Keratinocyte (primary cell): Measurements from ENCODE around the gene TMCC1. TPM values are rescaled to one million over a fixed set of nuclear protein-coding genes. Genes with fewer than 3 reads are reported as not detected.

Experiments used
- DNase-seq: peaks from one replicate; pipeline ENCODE4 v3.0.0-alpha.2; 2011; ENCODE audit warnings: low read depth, missing footprints, low spot score
- FAIRE-seq: peaks from 2 replicates; lab custom pipeline; 2011; peaks lifted over from hg19 to GRCh38; lab: Jason Lieb, UNC
- H2AFZ ChIP-seq: 2 replicates; pipeline ENCODE4 v1.6.0; 2012; ENCODE audit warnings: low read length, control low read depth, inconsistent platforms; ENCODE audit not compliant: control insufficient read depth
- H3K27ac ChIP-seq: 2 replicates; pipeline ENCODE4 v1.5.1; 2011; ENCODE audit warnings: low read length; ENCODE audit not compliant: control insufficient read depth, insufficient read depth
- H3K27me3 ChIP-seq: 3 replicates; pipeline ENCODE4 v1.6.0; 2011; ENCODE audit warnings: low read length; ENCODE audit not compliant: control insufficient read depth, insufficient read depth; ENCODE audit errors: extremely low read depth
- H3K36me3 ChIP-seq, 2 experiments: 2 replicates in 1 of 2; 3 replicates in 1 of 2; pipeline ENCODE4 v1.5.1; 2011; ENCODE audit warnings: low read length in 2 of 2, mild to moderate bottlenecking in 1 of 2; ENCODE audit not compliant: control insufficient read depth in 2 of 2, insufficient read depth in 2 of 2; ENCODE audit errors: extremely low read depth in 1 of 2
- H3K4me1 ChIP-seq: 3 replicates; pipeline ENCODE4 v1.5.1; 2011; ENCODE audit warnings: low read length; ENCODE audit not compliant: control insufficient read depth, insufficient read depth; ENCODE audit errors: extremely low read depth
- H3K4me2 ChIP-seq: 3 replicates; pipeline ENCODE4 v1.6.0; 2011; ENCODE audit warnings: low read depth, low read length; ENCODE audit not compliant: control insufficient read depth, insufficient read depth; ENCODE audit errors: extremely low read depth
- H3K4me3 ChIP-seq, 3 experiments: fragments of 200-600 bp in 1 of 3; sonication (generic) in 1 of 3; 2 replicates in 2 of 3; 3 replicates in 1 of 3; pipeline ENCODE4 v1.5.1; 2011 to 2016; ENCODE audit warnings: low read length in 3 of 3, mild to moderate bottlenecking in 3 of 3, control low read depth in 2 of 3, inconsistent platforms in 1 of 3, low read depth in 1 of 3, mixed read lengths in 1 of 3, mixed run types in 1 of 3, moderate library complexity in 1 of 3; ENCODE audit not compliant: control insufficient read depth in 2 of 3, insufficient read depth in 2 of 3; ENCODE audit errors: extremely low read depth in 1 of 3
- H3K79me2 ChIP-seq: 2 replicates; pipeline ENCODE4 v1.6.0; 2012; ENCODE audit warnings: low read length; ENCODE audit not compliant: control insufficient read depth, insufficient read depth
- H3K9ac ChIP-seq: 3 replicates; pipeline ENCODE4 v1.6.0; 2011; ENCODE audit warnings: low read length; ENCODE audit not compliant: control insufficient read depth, insufficient read depth; ENCODE audit errors: extremely low read depth
- H3K9me1 ChIP-seq: 3 replicates; pipeline ENCODE4 v1.6.0; 2011; ENCODE audit warnings: low read length; ENCODE audit not compliant: control insufficient read depth, insufficient read depth; ENCODE audit errors: extremely low read depth
- H3K9me3 ChIP-seq: 2 replicates; pipeline ENCODE4 v1.5.1; 2012; ENCODE audit warnings: low read depth, low read length; ENCODE audit not compliant: control insufficient read depth
- H4K20me1 ChIP-seq: 3 replicates; pipeline ENCODE4 v1.6.0; 2011; ENCODE audit warnings: low read length; ENCODE audit not compliant: control insufficient read depth, insufficient read depth; ENCODE audit errors: extremely low read depth
- EZH2 ChIP-seq: IDR thresholded peaks from one replicate; pipeline ENCODE4 v1.6.1; 2012; ENCODE audit warnings: inconsistent platforms, mild to moderate bottlenecking, low read length, moderate library complexity
- dilution Hi-C: fragments of 300-500 bp; cut with MboI; formaldehyde crosslinking; loops from one replicate; pipeline ENCODE4 v1.7.0; 2020; ENCODE audit warnings: low sequenced_read_pairs; ENCODE audit not compliant: extremely low pct_ligation_motif_present
- polyA plus RNA-seq, 5 experiments: library from polyadenylated mRNA; depleted of rRNA in 3 of 5; stranded (reverse) in 3 of 5; stranded (forward) in 1 of 5; unstranded in 1 of 5; fragments of >200 nt; gene quantifications; 1 replicate in 1 of 5; 2 replicates in 3 of 5; 3 replicates in 1 of 5; pipeline versions ENCODE4 v1.2.1 to v1.2.3, GENCODE V29; 2011 to 2012; ENCODE audit warnings: missing spikeins in 2 of 5, low read depth in 1 of 5, low replicate concordance in 1 of 5
- TF ChIP-seq, protein P1 (sequence below), 3 experiments: IDR thresholded peaks in 1 of 3; conservative IDR thresholded peaks in 1 of 3; optimal IDR thresholded peaks in 1 of 3; 2 replicates in 2 of 3; 3 replicates in 1 of 3; pipeline versions ENCODE3 to v1.5.1; 2011; ENCODE audit warnings: low read length in 3 of 3, mild to moderate bottlenecking in 3 of 3, moderate library complexity in 2 of 3, control low read depth in 1 of 3, inconsistent platforms in 1 of 3; ENCODE audit not compliant: insufficient read depth in 2 of 3; ENCODE audit errors: extremely low read depth in 1 of 3

The TMCC1 gene
- polyA plus RNA-seq, 1 donor (not counting 4 experiments of a cell fraction or from before 2014, with no cell fraction given), result 27.7 TPM

GRCh38 chr3:129938140-129938930, 44.8 kb upstream of the TMCC1 start:
- Histone ChIP-seq H4K20me1 (no peaks in the 10 kb centered on the region), H3K4me2 (no peak overlapping the region), H2AFZ (no peak overlapping the region), H3K79me2 (no peaks in the 10 kb centered on the region), H3K4me3 (no peak overlapping the region), H3K4me1 (no peaks in the 10 kb centered on the region), H3K27ac (no peak overlapping the region), H3K9ac (no peak overlapping the region), H3K27me3 (no peaks in the 10 kb centered on the region), H3K36me3 (no peaks in the 10 kb centered on the region), H3K9me3 (no peaks in the 10 kb centered on the region), H3K9me1 (no peaks in the 10 kb centered on the region)
- TF ChIP-seq, protein P1, sequence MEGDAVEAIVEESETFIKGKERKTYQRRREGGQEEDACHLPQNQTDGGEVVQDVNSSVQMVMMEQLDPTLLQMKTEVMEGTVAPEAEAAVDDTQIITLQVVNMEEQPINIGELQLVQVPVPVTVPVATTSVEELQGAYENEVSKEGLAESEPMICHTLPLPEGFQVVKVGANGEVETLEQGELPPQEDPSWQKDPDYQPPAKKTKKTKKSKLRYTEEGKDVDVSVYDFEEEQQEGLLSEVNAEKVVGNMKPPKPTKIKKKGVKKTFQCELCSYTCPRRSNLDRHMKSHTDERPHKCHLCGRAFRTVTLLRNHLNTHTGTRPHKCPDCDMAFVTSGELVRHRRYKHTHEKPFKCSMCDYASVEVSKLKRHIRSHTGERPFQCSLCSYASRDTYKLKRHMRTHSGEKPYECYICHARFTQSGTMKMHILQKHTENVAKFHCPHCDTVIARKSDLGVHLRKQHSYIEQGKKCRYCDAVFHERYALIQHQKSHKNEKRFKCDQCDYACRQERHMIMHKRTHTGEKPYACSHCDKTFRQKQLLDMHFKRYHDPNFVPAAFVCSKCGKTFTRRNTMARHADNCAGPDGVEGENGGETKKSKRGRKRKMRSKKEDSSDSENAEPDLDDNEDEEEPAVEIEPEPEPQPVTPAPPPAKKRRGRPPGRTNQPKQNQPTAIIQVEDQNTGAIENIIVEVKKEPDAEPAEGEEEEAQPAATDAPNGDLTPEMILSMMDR (optimal IDR thresholded peaks at IDR 0.05 in 1 of 3, IDR thresholded peaks at IDR 0.05 in 1 of 3, conservative IDR thresholded peaks at IDR 0.05 in 1 of 3; ENCODE audit: extremely low read depth in 1 of 3, insufficient read depth in 2 of 3, low read length in 3 of 3), result peak in 1 of 3 experiments; percentile 14
- no peak for TF ChIP-seq EZH2
- dilution Hi-C loops, result no loop called here
- FAIRE-seq (no peak), DNase-seq (no peak)

DNA sequence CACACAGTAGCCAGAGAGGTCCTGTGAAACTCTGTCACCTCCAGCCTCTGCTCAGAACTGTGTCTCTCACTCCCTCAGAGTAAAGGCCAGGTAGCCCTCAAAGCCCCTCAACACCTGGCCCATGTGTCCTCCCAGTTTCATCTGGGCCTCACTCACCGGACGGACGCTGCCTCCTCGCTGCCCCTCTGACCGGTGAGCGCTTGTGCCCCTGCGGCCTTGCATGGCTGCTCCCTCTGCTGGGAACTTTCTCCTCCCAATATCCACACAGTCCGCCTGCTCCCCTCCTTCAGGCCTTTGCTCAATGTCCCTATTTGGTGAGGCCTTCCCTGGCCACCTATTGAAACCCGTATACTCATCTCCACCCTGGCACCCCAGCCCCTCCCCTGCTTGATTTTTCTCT, 44.2 kb upstream of the TMCC1 start:
- dilution Hi-C loops, result no loop called here
- H3K36me3 ChIP-seq, result no peaks in the 10 kb centered on the region

More for the DNA sequence above, 44.2 kb upstream of the TMCC1 start:
- Histone ChIP-seq H3K4me3 (no peak overlapping the region), H3K4me2 (no peak overlapping the region), H3K9me1 (no peaks in the 10 kb centered on the region), H3K27me3 (no peaks in the 10 kb centered on the region), H3K79me2 (no peaks in the 10 kb centered on the region), H3K4me1 (no peaks in the 10 kb centered on the region), H3K27ac (no peak overlapping the region), H3K9ac (no peak overlapping the region), H4K20me1 (no peaks in the 10 kb centered on the region), H2AFZ (no peak overlapping the region), H3K9me3 (no peaks in the 10 kb centered on the region)
- DNase-seq, result no peak
- no peak for TF ChIP-seq EZH2
- TF ChIP-seq, protein P1 (optimal IDR thresholded peaks at IDR 0.05 in 1 of 3, IDR thresholded peaks at IDR 0.05 in 1 of 3, conservative IDR thresholded peaks at IDR 0.05 in 1 of 3; ENCODE audit: extremely low read depth in 1 of 3, insufficient read depth in 2 of 3, low read length in 3 of 3), result no peak
- no peak for FAIRE-seq
